AG08396 (cell line): ENCODE measurements around the gene TTC32.

ENCODE experiments used
- DNase-seq: peaks from one replicate; pipeline ENCODE4 v3.0.0; 2012; ENCODE audit warnings: low spot score, mixed read lengths

The TTC32 gene

GRCh38 chr2:19850056-19851050, 51.4 kb downstream of the TTC32 start:
- no peak for DNase-seq

- no peak for DNase-seq
Measured at GRCh38 chr2:19848952-19849351, 52.8 kb downstream of the TTC32 start.

GRCh38 chr2:19848029-19848750, 53.6 kb downstream of the TTC32 start:
- no peak for DNase-seq

- no peak for DNase-seq
Measured at GRCh38 chr2:19847486-19847885, 54.3 kb downstream of the TTC32 start.
